GM12878 (cell line): ENCODE results near the gene LIMS1. TPM values are rescaled to one million over a fixed set of nuclear protein-coding genes. Genes with fewer than 3 reads are reported as not detected.

ENCODE experiments used
- CEBPB ChIP-seq, 2 experiments: fragments of 150-350 bp in 1 of 2; IDR thresholded peaks; 2 replicates each; pipeline ENCODE4 v1.6.1; 2012 to 2014; ENCODE audit warnings: low read depth in 2 of 2, low read length in 2 of 2, borderline replicate concordance in 1 of 2, inconsistent platforms in 1 of 2
- CUX1 ChIP-seq: IDR thresholded peaks from 2 replicates; pipeline ENCODE4 v1.6.1; 2012; ENCODE audit warnings: improper control_type of control experiment, low read depth, low read length; ENCODE audit not compliant: insufficient replicate concordance
- EED ChIP-seq: sonication (generic); IDR thresholded peaks from 2 replicates; pipeline ENCODE4 v1.6.1; 2016; ENCODE audit warnings: antibody characterized with exemption, low read depth
- FOS ChIP-seq: IDR thresholded peaks from 3 replicates; pipeline ENCODE4 v1.6.1; 2011; ENCODE audit warnings: borderline replicate concordance; ENCODE audit not compliant: insufficient read length; ENCODE audit errors: extremely low read depth
- HSF1 ChIP-seq: fragments of 150-350 bp; IDR thresholded peaks from 2 replicates; pipeline ENCODE4 v1.6.1; 2014; ENCODE audit warnings: mild to moderate bottlenecking, low read depth, low read length
- IKZF2 ChIP-seq, 2 experiments: fragments of 450-650 bp; IDR thresholded peaks; 2 replicates each; pipeline ENCODE4 v1.6.1; 2017; ENCODE audit warnings: mild to moderate bottlenecking in 2 of 2, moderate library complexity in 2 of 2
- NFYB ChIP-seq: IDR thresholded peaks from 2 replicates; pipeline ENCODE4 v1.6.1; 2011; ENCODE audit warnings: low read depth, mild to moderate bottlenecking, low read length, improper control_type of control experiment, moderate library complexity; ENCODE audit not compliant: insufficient read depth
- NRF1 ChIP-seq: conservative IDR thresholded peaks from 2 replicates; pipeline ENCODE4 v1.6.1; 2011; ENCODE audit warnings: mild to moderate bottlenecking, low read depth, low read length, improper control_type of control experiment
- PBX3 ChIP-seq: IDR thresholded peaks from 2 replicates; pipeline ENCODE4 v1.6.1; 2011; ENCODE audit warnings: mild to moderate bottlenecking, low read depth, low read length, moderate library complexity; ENCODE audit not compliant: insufficient replicate concordance
- SPI1 ChIP-seq: IDR thresholded peaks from 2 replicates; pipeline ENCODE4 v1.6.1; 2011; ENCODE audit warnings: low read depth, mild to moderate bottlenecking, low read length, moderate library complexity, borderline replicate concordance; ENCODE audit not compliant: insufficient read depth
- SREBF2 ChIP-seq: IDR thresholded peaks from 2 replicates; pipeline ENCODE4 v1.6.1; 2012; ENCODE audit warnings: mild to moderate bottlenecking, low read length
- SUZ12 ChIP-seq: fragments of 200-600 bp; sonication (generic); IDR thresholded peaks from one replicate; pipeline ENCODE4 v1.6.1; 2018; ENCODE audit warnings: antibody characterized with exemption, mild to moderate bottlenecking; ENCODE audit not compliant: unreplicated experiment
- TBL1XR1 ChIP-seq: IDR thresholded peaks from 2 replicates; pipeline ENCODE4 v1.6.1; 2012; ENCODE audit warnings: low read depth, low read length, improper control_type of control experiment
- ZNF207 ChIP-seq: fragments of 450-650 bp; IDR thresholded peaks from 2 replicates; pipeline ENCODE4 v1.6.1; 2014; ENCODE audit warnings: antibody characterized with exemption, mild to moderate bottlenecking, borderline replicate concordance
- ZNF687 ChIP-seq: fragments of 450-650 bp; IDR thresholded peaks from 2 replicates; pipeline ENCODE4 v1.6.1; 2017; ENCODE audit warnings: mild to moderate bottlenecking, moderate library complexity
- ZSCAN29 ChIP-seq: fragments of 450-650 bp; IDR thresholded peaks from 2 replicates; pipeline ENCODE4 v1.6.1; 2017; ENCODE audit warnings: mild to moderate bottlenecking, moderate library complexity
- polyA plus RNA-seq, 11 experiments: library from polyadenylated mRNA; depleted of rRNA in 4 of 11; unstranded in 6 of 11; stranded (reverse) in 5 of 11; fragments of >200 nt; fragmentation: Nextera tagmentation in 4 of 11; fragmentation: Illumina TruSeq in 1 of 11; extraction: Ambion mirVana in 4 of 11; extraction: Trizol in 1 of 11; gene quantifications; 1 replicate in 1 of 11; 2 replicates in 10 of 11; pipeline versions ENCODE4 v1.2.1 to v1.2.3, GENCODE V29; 2011 to 2016; ENCODE audit warnings: inconsistent platforms in 2 of 11, missing spikeins in 2 of 11, low read depth in 1 of 11
- total RNA-seq, 4 experiments: library from RNA; depleted of rRNA in 3 of 4; stranded (reverse); fragments of >200 nt in 3 of 4; fragmentation: Illumina TruSeq in 1 of 4; extraction: Trizol in 1 of 4; gene quantifications; 2 replicates each; pipeline versions ENCODE4 v1.2.1 to v1.2.3, GENCODE V29; 2013 to 2021

Gene LIMS1
- total and polyA plus RNA-seq, 10 of the 15 experiments (the other 5 are each of a cell fraction or from before 2014, with no cell fraction given), result 15.7 to 98.1 (median 43.9) TPM

- TF ChIP-seq CUX1 (peak; percentile 78), FOS (no peak), ZSCAN29 (no peak), TBL1XR1 (peak; percentile 81; the same call in 1 of the 2 replicates), EED (peak; percentile 98), ZNF207 (no peak), SUZ12 (no peak), PBX3 (no peak), CEBPB (IDR thresholded peaks at IDR 0.05; ENCODE audit: borderline replicate concordance in 1 of 2, low read depth in 2 of 2, low read length in 2 of 2) (0 out of 4 replicates have a peak, but pooled peaks of 1 of the 2 experiments have one; percentile 62), HSF1 (no peak), ZNF687 (0 out of 2 replicates have a peak, but pooled peaks have one; percentile 16), NRF1 (no peak), IKZF2 (IDR thresholded peaks at IDR 0.05) (peak; percentile 100), NFYB (no peak), SREBF2 (no peak), SPI1 (peak; percentile 99)
These were observed 60.1 kb downstream of the LIMS1 start (continued) for GRCh38 chr2:108594132-108594981.
